Cerebellar nuclear complex (tissue), 1 donor: Measurements from ENCODE around the gene MAD2L2.

Experiments used
- DNase-seq, 2 experiments: peaks; one replicate each; lab custom pipeline; 2025; lab: John Stamatoyannopoulos, UW

Gene MAD2L2

GRCh38 chr1:11681071-11681771 is at the start of gene MAD2L2:
Gene MAD2L2, minus strand, starts transcription at chr1:11681148. Its CDS starts 547 bp downstream, at chr1:11680601.
- DNase-seq = peak in 1 of 2 experiments; percentile 43

GRCh38 chr1:11730429-11730891 is 49.5 kb upstream of the MAD2L2 start:
- no peak for DNase-seq

- DNase-seq = no peak
Observed at GRCh38 chr1:11729498-11730428, 48.8 kb upstream of the MAD2L2 start.

GRCh38 chr1:11729155-11729497 is 48.2 kb upstream of the MAD2L2 start:
- no peak for DNase-seq

- DNase-seq = no peak
Observed at GRCh38 chr1:11728126-11728806, 47.3 kb upstream of the MAD2L2 start.

GRCh38 chr1:11727119-11727518 is 46.2 kb upstream of the MAD2L2 start:
- DNase-seq = no peak

GRCh38 chr1:11725616-11726015 is 44.7 kb upstream of the MAD2L2 start:
- no peak for DNase-seq

- DNase-seq = no peak
Observed at GRCh38 chr1:11722538-11722937, 41.6 kb upstream of the MAD2L2 start.

- DNase-seq = no peak
Observed at GRCh38 chr1:11721311-11721710, 40.4 kb upstream of the MAD2L2 start.

GRCh38 chr1:11720525-11720924 is 39.6 kb upstream of the MAD2L2 start:
- no peak for DNase-seq

- no peak for DNase-seq
Observed at GRCh38 chr1:11720033-11720376, 39.1 kb upstream of the MAD2L2 start.

- DNase-seq = peak; percentile 35 to 75
Observed at GRCh38 chr1:11719313-11720032, 38.5 kb upstream of the MAD2L2 start.

- DNase-seq = no peak
Observed at GRCh38 chr1:11714831-11715575, 34.1 kb upstream of the MAD2L2 start.

GRCh38 chr1:11713095-11713494 is 32.1 kb upstream of the MAD2L2 start:
- no peak for DNase-seq

- DNase-seq = no peak
Observed at GRCh38 chr1:11712285-11712684, 31.3 kb upstream of the MAD2L2 start.

GRCh38 chr1:11711490-11711889 is 30.5 kb upstream of the MAD2L2 start:
- DNase-seq = no peak

GRCh38 chr1:11708554-11709350 is 27.8 kb upstream of the MAD2L2 start:
- no peak for DNase-seq

GRCh38 chr1:11707621-11708276 is 26.8 kb upstream of the MAD2L2 start:
- DNase-seq = no peak

GRCh38 chr1:11706292-11706691 is 25.3 kb upstream of the MAD2L2 start:
- no peak for DNase-seq

GRCh38 chr1:11705596-11705995 is 24.6 kb upstream of the MAD2L2 start:
- DNase-seq = no peak
